GM19324 (cell line): ENCODE measurements around the gene PRR5L.
"Not testable (repeated sequence)": the region's sequence is repeated elsewhere in the genome, so short reads cannot be mapped to it uniquely, and the experiment has no call there.

Experiments
- ATAC-seq: cut with Tn5 transposase; IDR thresholded peaks from one replicate; pipeline ENCODE4 v1.9.1; 2021; ENCODE audit warnings: mild to moderate bottlenecking, moderate library complexity; ENCODE audit not compliant: unreplicated experiment, low FRiP score

Gene PRR5L

GRCh38 chr11:36454941-36455631 lies 159.0 kb downstream of the PRR5L start:
- no peak for ATAC-seq

GRCh38 chr11:36455658-36456111 lies 159.6 kb downstream of the PRR5L start:
- no peak for ATAC-seq

- ATAC-seq, result no peak
These were observed 160.1 kb downstream of the PRR5L start for GRCh38 chr11:36456156-36456555.

GRCh38 chr11:36458129-36458915 lies 162.2 kb downstream of the PRR5L start:
- ATAC-seq, result no peak

GRCh38 chr11:36459046-36459445 lies 163.0 kb downstream of the PRR5L start:
- no peak for ATAC-seq

GRCh38 chr11:36460220-36460619 lies 164.1 kb downstream of the PRR5L start:
- no peak for ATAC-seq

- no peak for ATAC-seq
These were observed 166.2 kb downstream of the PRR5L start for GRCh38 chr11:36462321-36462720.

- ATAC-seq, result no peak
These were observed 167.7 kb downstream of the PRR5L start for GRCh38 chr11:36463781-36464180.

- ATAC-seq, result no peak
These were observed 168.6 kb downstream of the PRR5L start for GRCh38 chr11:36464720-36465119.

- no peak for ATAC-seq
These were observed 169.5 kb downstream of the PRR5L start for GRCh38 chr11:36465449-36466163.

GRCh38 chr11:36467012-36467411 lies 170.9 kb downstream of the PRR5L start:
- no peak for ATAC-seq

GRCh38 chr11:36467916-36468315 lies 171.8 kb downstream of the PRR5L start:
- no peak for ATAC-seq

- no peak for ATAC-seq
These were observed 173.0 kb downstream of the PRR5L start for GRCh38 chr11:36469063-36469462.

GRCh38 chr11:36469881-36470802 lies 174.1 kb downstream of the PRR5L start:
- no peak for ATAC-seq

GRCh38 chr11:36471577-36471976 lies 175.5 kb downstream of the PRR5L start:
- no peak for ATAC-seq

- no peak for ATAC-seq
These were observed 179.1 kb downstream of the PRR5L start for GRCh38 chr11:36475192-36475591.

- no peak for ATAC-seq
These were observed 182.7 kb downstream of the PRR5L start for GRCh38 chr11:36478700-36479329.

GRCh38 chr11:36480833-36481232 lies 184.7 kb downstream of the PRR5L start:
- no peak for ATAC-seq

GRCh38 chr11:36483042-36483441 lies 187.0 kb downstream of the PRR5L start:
- not testable (repeated sequence) for ATAC-seq
